Fibroblast of mammary gland (primary cell): ENCODE results near the gene MAML3.

Source experiments
- DNase-seq: peaks from one replicate; pipeline ENCODE4 v3.0.0-alpha.2; 2010; ENCODE audit warnings: low read depth
- H3K4me3 ChIP-seq: 2 replicates; pipeline ENCODE4 v1.5.1; 2011; ENCODE audit warnings: low read depth, mild to moderate bottlenecking, low read length, moderate library complexity; ENCODE audit not compliant: control insufficient read depth
- CTCF ChIP-seq: conservative IDR thresholded peaks from 2 replicates; pipeline ENCODE4 v1.5.1; 2011; ENCODE audit warnings: low read depth, low read length, inconsistent platforms; ENCODE audit not compliant: control insufficient read depth, insufficient read depth

Gene MAML3

GRCh38 chr4:139790291-139790690, 363.7 kb downstream of the MAML3 start:
- H3K4me3 ChIP-seq: no peak overlapping the region
- TF ChIP-seq CTCF: no peak
- no peak for DNase-seq

DNA sequence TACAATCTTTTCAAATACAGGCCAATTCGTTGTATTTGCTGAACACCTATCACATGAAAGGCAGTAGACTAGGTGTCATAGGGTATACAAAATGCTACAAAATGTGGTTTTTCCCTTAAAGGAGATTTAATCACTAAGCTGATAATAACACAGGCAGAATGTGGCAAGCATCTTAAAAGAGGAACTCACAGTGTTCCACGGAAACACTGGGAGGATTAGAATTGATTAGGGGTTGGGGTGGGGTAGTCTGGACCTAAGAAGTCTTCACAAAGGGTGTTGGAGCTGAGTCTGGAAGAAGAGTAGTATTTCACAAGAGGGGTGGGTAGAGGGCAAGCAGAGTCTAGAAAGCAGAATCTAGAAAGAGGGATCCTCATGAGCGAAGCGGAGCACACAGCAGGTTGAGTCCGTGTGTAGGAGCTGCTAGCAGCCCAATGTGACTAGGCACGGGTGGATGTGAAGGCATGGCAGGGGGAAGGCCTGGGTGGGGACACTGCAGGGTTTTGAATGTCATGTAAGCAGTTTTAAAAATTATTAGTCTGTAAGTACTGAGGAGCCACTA, 364.8 kb downstream of the MAML3 start:
- H3K4me3 ChIP-seq: no peak overlapping the region
- no peak for DNase-seq
- no peak for TF ChIP-seq CTCF

GRCh38 chr4:139786494-139787354, 367.3 kb downstream of the MAML3 start:
- H3K4me3 ChIP-seq: no peak overlapping the region
- TF ChIP-seq CTCF: no peak
- no peak for DNase-seq

- no peak for DNase-seq
- H3K4me3 ChIP-seq: no peak overlapping the region
- TF ChIP-seq CTCF: no peak
These were observed 368.6 kb downstream of the MAML3 start for GRCh38 chr4:139785356-139785755.

- no peak for DNase-seq
- H3K4me3 ChIP-seq: no peak overlapping the region
- no peak for TF ChIP-seq CTCF
These were observed 370.1 kb downstream of the MAML3 start for GRCh38 chr4:139783741-139784484.

- TF ChIP-seq CTCF: no peak
- no peak overlapping the region for H3K4me3 ChIP-seq
- DNase-seq: no peak
These were observed 371.0 kb downstream of the MAML3 start for GRCh38 chr4:139782926-139783522.
